Central memory CD4-positive, alpha-beta T cell (primary cell): ENCODE data around the gene PTTG1IP.
"Not testable (repeated sequence)": the region's sequence is repeated elsewhere in the genome, so short reads cannot be mapped to it uniquely, and the experiment has no call there.

Experiments
- DNase-seq: peaks from one replicate; pipeline ENCODE4 v3.0.0; 2022

The PTTG1IP gene

GRCh38 chr21:44842721-44843445, 30.6 kb downstream of the PTTG1IP start:
- DNase-seq = no peak

- DNase-seq = no peak
Measured at GRCh38 chr21:44842087-44842486, 31.4 kb downstream of the PTTG1IP start.

DNA sequence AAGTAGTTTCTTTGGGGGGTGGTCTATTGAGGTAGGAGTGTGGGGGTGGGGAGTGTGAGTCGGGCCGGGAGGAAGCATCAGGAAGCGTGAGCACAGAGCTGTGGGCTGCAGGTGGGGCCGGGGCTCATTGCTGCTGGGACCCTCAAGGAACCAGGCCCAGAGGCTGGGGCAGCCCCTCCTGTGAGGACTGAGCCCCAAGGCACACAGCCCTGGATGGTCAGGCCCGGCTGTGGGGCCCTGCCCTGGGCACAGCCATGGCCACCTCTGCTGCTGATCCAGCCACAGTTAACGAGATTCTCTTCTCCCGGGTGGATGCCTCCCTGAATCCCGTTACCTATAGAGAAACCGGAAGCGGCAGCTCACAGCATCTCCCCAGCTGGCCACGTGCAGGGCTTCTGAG, 32.7 kb downstream of the PTTG1IP start:
- DNase-seq = no peak

GRCh38 chr21:44838951-44839350, 34.5 kb downstream of the PTTG1IP start:
- no peak for DNase-seq

- no peak for DNase-seq
Measured at GRCh38 chr21:44838039-44838895, 35.2 kb downstream of the PTTG1IP start.

GRCh38 chr21:44837537-44837936, 36.0 kb downstream of the PTTG1IP start:
- no peak for DNase-seq

DNA sequence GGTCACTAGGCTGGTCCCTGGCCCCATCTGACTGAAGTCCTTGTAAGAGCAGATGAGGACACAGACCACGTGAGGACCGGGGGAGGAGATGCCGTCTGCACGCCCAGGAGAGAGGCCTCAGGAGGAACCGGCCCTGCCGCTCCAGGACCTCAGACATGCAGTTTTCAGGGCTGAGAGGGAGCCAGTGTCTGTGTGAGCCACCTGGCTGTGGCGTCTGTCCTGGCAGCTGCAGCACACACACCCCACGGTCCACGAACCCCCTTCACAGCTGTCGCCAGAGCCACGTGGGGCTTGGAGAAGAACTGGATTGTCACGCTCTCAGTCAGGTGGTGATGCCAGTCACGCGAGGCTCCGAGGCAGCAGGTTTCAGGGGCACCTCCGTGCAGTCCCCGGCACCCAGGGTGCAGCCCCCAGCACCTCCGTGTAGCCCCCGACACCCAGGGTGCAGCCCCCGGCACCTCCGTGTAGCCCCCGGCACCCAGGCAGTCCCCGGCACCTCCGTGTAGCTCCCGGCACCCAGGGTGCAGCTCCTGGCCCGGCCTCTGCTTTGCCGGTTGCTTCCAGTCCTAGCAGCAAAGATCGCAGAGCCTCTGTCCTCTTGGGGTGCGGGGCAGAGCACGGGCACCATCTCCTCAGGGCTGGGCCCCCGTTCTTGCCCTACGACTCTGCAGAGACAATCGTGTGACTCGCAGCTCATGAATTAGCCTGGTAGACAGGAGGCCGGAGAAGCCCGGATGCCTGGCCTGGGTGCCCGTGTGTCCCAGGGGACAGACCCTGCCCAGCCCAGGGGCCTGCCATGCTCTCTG, 36.6 kb downstream of the PTTG1IP start:
- no peak for DNase-seq

DNA sequence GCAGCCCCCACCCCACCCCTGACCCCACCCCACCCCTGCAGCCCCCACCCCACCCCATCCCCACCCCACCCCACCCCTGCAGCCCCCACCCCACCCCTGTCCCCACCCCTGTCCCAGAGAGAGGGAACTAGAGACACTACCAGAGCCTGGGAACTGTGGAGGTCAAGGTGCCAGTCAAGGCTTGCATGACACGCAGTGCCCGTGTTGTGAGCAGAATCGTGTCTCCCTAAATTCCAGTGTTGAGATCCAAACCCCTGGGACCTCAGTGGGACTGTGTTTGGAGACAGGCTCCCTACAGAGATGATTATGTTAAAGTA, 37.2 kb downstream of the PTTG1IP start:
- no peak for DNase-seq

DNA sequence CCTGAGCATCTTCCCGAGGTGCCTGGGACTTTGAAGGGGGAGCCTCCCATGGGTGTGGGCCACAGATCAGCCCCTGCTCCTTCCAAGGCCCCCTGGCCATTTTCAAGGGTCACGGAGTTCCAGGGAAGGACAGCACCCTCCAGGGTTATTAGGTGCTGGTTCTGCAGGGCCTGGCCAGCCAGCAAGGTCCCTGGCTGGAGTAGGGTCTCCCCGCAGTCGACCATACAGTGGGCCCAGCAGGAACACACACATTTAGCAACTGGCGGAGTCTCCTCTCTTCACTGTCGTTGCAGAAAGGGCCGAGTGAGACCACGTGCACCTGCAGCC, 37.9 kb downstream of the PTTG1IP start:
- DNase-seq = no peak

GRCh38 chr21:44834951-44835646, 38.4 kb downstream of the PTTG1IP start:
- no peak for DNase-seq

DNA sequence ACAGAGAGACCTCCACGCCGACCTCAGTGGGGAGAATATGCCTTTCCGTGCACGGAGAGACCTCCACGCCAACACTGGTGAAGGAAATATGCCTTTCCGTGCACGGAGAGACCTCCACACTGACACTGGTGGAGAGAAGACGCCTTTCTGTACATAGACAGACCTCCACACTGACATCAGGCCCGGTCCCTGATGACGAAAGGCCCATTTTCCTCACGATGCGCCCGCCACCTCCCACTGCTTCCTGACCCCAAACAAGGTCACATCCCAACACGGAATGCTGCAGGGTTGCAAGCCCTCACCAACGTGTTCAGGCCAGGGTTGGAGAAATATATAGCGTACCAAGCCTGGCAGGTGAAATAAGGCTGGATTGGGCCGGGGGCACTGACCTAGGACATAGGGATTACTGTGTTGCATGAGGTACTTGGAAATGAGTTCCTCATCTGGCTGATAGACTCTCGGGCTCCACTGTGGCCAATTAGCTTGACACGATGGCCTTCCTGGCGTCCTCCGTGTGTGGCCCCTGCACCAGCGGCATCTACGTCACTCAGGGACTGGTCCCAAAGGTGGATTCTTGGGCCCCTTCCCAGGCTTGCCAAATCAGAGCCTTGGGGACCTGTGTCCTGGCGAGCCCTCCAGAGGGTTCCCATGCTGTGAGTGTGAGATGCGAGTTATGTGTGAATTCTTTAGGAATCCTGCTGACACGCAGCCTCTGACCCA, 39.1 kb downstream of the PTTG1IP start:
- no peak for DNase-seq

DNA sequence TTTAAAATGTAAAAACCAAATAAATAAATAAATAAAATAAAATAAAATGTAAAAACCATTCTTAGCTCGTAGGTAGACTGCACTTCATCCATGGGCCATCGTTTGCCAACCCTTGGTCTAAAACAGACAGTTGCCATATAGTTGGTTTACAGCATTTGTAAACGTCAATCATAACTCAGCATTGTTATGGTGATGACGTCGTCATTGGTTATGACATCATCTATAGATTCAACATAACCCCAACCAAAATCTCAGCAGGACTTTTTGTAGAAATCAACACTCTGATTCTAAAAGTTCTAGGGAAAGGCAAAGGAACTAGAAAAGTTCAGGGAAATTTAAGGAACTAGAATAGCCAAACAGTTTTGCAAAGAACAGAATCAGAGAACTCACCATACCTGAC, 39.8 kb downstream of the PTTG1IP start:
- DNase-seq = no peak

GRCh38 chr21:44832516-44833255, 40.8 kb downstream of the PTTG1IP start:
- not testable (repeated sequence) for DNase-seq

DNA sequence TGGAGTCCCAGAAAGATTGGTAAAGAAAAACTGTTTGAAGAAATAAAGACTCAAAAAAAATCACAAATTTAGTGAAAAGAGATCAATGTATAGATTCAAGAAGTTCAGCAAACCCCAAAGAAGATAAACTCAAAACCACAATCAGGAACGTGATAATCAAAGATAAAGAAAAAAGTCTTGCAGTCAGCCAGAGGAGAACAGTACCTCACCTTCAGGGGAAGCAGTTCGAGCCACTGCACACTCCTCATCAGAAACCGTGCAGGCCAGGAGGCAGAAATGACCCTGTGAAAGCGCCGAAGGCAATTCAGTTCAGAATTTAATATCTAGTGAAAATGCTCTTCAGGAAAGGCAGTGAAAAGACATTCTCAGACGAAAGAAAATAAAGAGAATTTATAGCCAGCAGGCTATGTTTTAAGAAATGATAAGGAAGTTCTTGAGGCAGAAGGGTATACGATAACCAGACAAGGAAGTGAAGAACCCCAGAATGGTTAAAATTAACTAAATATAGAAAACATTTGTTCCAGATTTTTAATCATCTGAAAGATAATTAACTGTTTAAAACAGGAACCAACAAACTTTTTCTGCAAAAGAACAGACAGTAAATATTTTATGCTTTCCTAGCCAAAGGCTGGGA, 42.1 kb downstream of the PTTG1IP start:
- DNase-seq = no peak

DNA sequence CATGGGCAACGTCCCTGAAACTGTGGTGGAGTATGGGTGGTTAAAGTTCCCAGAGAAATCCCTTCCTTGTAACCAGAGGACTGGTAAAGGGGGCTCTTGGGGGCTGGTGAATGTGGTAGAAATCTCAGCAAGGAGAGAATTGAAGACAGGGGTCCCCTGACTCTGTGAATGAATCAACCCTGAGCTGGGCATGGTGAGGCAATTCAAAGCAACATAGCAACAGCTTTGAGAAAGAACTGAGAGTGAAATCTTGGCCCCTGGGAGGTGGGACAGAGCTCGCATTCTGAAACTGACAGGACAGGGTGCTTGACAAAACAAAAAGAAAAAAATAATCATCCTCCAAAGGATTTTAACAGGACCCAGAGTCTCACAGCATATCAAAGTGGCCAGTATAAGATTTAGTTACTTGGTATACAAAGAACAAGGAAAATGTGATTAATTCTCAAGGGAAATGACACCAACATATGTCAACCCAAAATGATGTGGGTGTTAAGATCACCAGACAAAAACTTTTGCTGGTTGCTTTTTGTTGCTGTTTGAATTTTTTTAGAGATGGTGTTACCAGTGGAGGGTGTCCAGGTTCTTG, 43.9 kb downstream of the PTTG1IP start:
- no peak for DNase-seq

- no peak for DNase-seq
Measured at GRCh38 chr21:44828362-44829056, 45.0 kb downstream of the PTTG1IP start.

DNA sequence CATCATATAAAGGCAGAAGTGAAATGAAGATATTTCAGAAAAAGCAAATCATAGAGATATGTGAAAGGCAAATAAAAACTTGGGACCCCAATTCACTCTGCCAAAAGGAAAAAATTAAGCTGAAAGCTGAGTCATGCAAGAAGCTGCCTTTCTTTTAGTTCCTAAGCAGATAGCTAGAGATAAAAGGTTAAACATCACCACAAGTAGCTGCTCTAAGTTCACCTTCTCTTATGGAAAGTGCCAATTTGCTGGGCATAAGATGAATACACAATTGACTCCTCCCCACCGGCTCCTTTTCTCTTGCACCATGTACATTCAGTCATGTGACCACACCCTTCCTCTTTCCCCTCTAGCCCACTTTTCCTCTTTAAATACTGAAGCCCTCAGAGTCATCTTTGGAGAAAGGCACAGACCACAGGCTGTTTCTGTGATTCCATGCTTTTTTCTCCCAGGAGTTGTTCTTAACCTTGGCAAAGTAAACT, 50.3 kb downstream of the PTTG1IP start:
- no peak for DNase-seq

- no peak for DNase-seq
Measured at GRCh38 chr21:44822484-44823178, 50.9 kb downstream of the PTTG1IP start.

DNA sequence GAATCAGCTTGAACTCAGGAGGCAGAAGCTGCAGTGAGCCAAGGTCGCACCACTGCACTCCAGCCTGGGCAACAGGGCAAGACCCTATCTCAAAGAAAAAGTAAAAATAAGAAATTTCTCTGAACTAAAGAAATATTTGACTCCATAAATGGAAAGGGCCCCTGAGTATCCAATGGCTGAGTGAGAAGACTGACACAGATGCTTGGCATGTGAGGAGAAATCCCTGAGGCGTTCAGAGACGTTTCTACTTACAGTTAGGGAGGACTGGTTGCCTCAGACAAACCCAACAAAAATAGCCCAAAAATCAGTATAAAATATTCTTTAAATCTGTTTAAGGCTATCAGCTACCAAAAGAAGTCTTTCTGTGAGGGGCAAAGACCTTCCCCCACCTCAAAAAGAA, 52.6 kb downstream of the PTTG1IP start:
- no peak for DNase-seq
